Measurements from ENCODE around the gene RAB36.

Gene RAB36

GRCh38 chr22:23161574-23161973, 16.3 kb downstream of the RAB36 start:
- H3K4me3 ChIP-seq (ENCODE audit: low read depth, low read length): no peak overlapping the region
- no peak for TF ChIP-seq CTCF (IDR thresholded peaks at IDR 0.05; ENCODE audit: borderline replicate concordance, insufficient read depth, low read depth, low read length)

GRCh38 chr22:23163665-23164064, 18.4 kb downstream of the RAB36 start:
- no peak overlapping the region for H3K4me3 ChIP-seq (ENCODE audit: low read depth, low read length)
- no peak for TF ChIP-seq CTCF (IDR thresholded peaks at IDR 0.05; ENCODE audit: borderline replicate concordance, insufficient read depth, low read depth, low read length)

GRCh38 chr22:23164091-23164490, 18.8 kb downstream of the RAB36 start:
- no peak overlapping the region for H3K4me3 ChIP-seq (ENCODE audit: low read depth, low read length)
- no peak for TF ChIP-seq CTCF (IDR thresholded peaks at IDR 0.05; ENCODE audit: borderline replicate concordance, insufficient read depth, low read depth, low read length)

GRCh38 chr22:23166042-23166831, 21.0 kb downstream of the RAB36 start:
- no peak overlapping the region for H3K4me3 ChIP-seq (ENCODE audit: low read depth, low read length)
- TF ChIP-seq CTCF (IDR thresholded peaks at IDR 0.05; ENCODE audit: borderline replicate concordance, insufficient read depth, low read depth, low read length): no peak

GRCh38 chr22:23166841-23167616, 21.8 kb downstream of the RAB36 start:
- no peak for TF ChIP-seq CTCF (IDR thresholded peaks at IDR 0.05; ENCODE audit: borderline replicate concordance, insufficient read depth, low read depth, low read length)
- no peak overlapping the region for H3K4me3 ChIP-seq (ENCODE audit: low read depth, low read length)

- H3K4me3 ChIP-seq (ENCODE audit: low read depth, low read length): no peak overlapping the region
- no peak for TF ChIP-seq CTCF (IDR thresholded peaks at IDR 0.05; ENCODE audit: borderline replicate concordance, insufficient read depth, low read depth, low read length)
Measured at GRCh38 chr22:23168391-23169042, 23.2 kb downstream of the RAB36 start.
